ENCODE data around the gene NAV1.

GRCh38 chr1:201513498-201514243 is 25.3 kb upstream of the NAV1 start:
- TF ChIP-seq CTCF (IDR thresholded peaks at IDR 0.05) (no peak), AFF4 (CRISPR knock-in tag; IDR thresholded peaks at IDR 0.05; ENCODE audit: borderline replicate concordance) (no peak), USF2 (CRISPR knock-in tag; IDR thresholded peaks at IDR 0.05) (no peak), ESRRA (CRISPR knock-in tag; IDR thresholded peaks at IDR 0.05; ENCODE audit: borderline replicate concordance) (no peak), ZBTB43 (CRISPR knock-in tag; IDR thresholded peaks at IDR 0.05) (no peak), PREB (CRISPR knock-in tag; IDR thresholded peaks at IDR 0.05; ENCODE audit: borderline replicate concordance) (no peak), IRF1 (CRISPR knock-in tag; IDR thresholded peaks at IDR 0.05) (no peak), MAX (CRISPR knock-in tag; IDR thresholded peaks at IDR 0.05) (no peak), ETV6 (CRISPR knock-in tag; IDR thresholded peaks at IDR 0.05) (no peak), SP1 (CRISPR knock-in tag; conservative IDR thresholded peaks at IDR 0.05) (no peak), GTF2I (CRISPR knock-in tag; conservative IDR thresholded peaks at IDR 0.05) (no peak), TEAD4 (CRISPR knock-in tag; IDR thresholded peaks at IDR 0.05) (no peak), JUN (CRISPR knock-in tag; IDR thresholded peaks at IDR 0.05) (no peak)
